HCT116 (cell line): ENCODE measurements around the gene TIMP3.

Source experiments
- CTCF ChIP-seq, 3 experiments: fragments of 200-600 bp in 1 of 3; sonication (generic) in 1 of 3; IDR thresholded peaks in 2 of 3; conservative IDR thresholded peaks in 1 of 3; 2 replicates each; pipeline ENCODE4 v1.5.1; 2012 to 2017; ENCODE audit warnings: low read depth in 2 of 3, low read length in 2 of 3, antibody characterized with exemption in 1 of 3, borderline replicate concordance in 1 of 3, control low read depth in 1 of 3, mild to moderate bottlenecking in 1 of 3, mixed read lengths in 1 of 3, mixed run types in 1 of 3, moderate library complexity in 1 of 3; ENCODE audit not compliant: insufficient read depth in 1 of 3
- EZH2 ChIP-seq: fragments of 200-600 bp; sonication (generic); IDR thresholded peaks from 2 replicates; pipeline ENCODE4 v1.6.1; 2017; ENCODE audit warnings: antibody characterized with exemption, mixed run types
- JUND ChIP-seq: IDR thresholded peaks from 2 replicates; pipeline ENCODE4 v1.6.1; 2012
- POLR2A ChIP-seq: IDR thresholded peaks from 2 replicates; pipeline ENCODE4 v1.7.0; 2011; ENCODE audit warnings: borderline replicate concordance; ENCODE audit not compliant: insufficient read depth, insufficient read length; ENCODE audit errors: extremely low read depth
- POLR2AphosphoS5 ChIP-seq: IDR thresholded peaks from 2 replicates; pipeline ENCODE4 v1.6.1; 2011; ENCODE audit warnings: mild to moderate bottlenecking, low read depth, low read length, moderate library complexity
- RAD21 ChIP-seq: IDR thresholded peaks from 2 replicates; pipeline ENCODE4 v1.6.1; 2012; ENCODE audit warnings: low read depth, mild to moderate bottlenecking
- SIN3A ChIP-seq: IDR thresholded peaks from 2 replicates; pipeline ENCODE4 v1.6.1; 2012; ENCODE audit warnings: low read depth
- TCF7L2 ChIP-seq: IDR thresholded peaks from 2 replicates; pipeline ENCODE4 v1.7.0; 2011; ENCODE audit warnings: borderline replicate concordance, inconsistent platforms; ENCODE audit not compliant: insufficient read depth, insufficient read length; ENCODE audit errors: extremely low read depth
- ZNF274 ChIP-seq: fragments of 200-500 bp; sonication (Bioruptor generic); IDR thresholded peaks from 2 replicates; pipeline ENCODE4 v1.6.1; 2014; ENCODE audit warnings: mild to moderate bottlenecking, low read depth, low read length, inconsistent platforms

GRCh38 chr22:32818446-32819115, 17.1 kb downstream of the TIMP3 start:
- TF ChIP-seq JUND (no peak), CTCF (IDR thresholded peaks at IDR 0.05 in 2 of 3, conservative IDR thresholded peaks at IDR 0.05 in 1 of 3; ENCODE audit: borderline replicate concordance in 1 of 3, insufficient read depth in 1 of 3, low read depth in 2 of 3, low read length in 2 of 3) (no peak), SIN3A (no peak), RAD21 (no peak), POLR2AphosphoS5 (no peak), TCF7L2 (no peak), POLR2A (no peak), ZNF274 (no peak), EZH2 (no peak)
